NOMO-1 treated with dmso at 0.1 percent for 144 hours (cell line): ENCODE data around the gene TMEM237.

Experiments used
- DNase-seq: peaks from one replicate; lab custom pipeline; 2025; ENCODE audit not compliant: unreplicated experiment; lab: John Stamatoyannopoulos, UW

TMEM237 gene

DNA sequence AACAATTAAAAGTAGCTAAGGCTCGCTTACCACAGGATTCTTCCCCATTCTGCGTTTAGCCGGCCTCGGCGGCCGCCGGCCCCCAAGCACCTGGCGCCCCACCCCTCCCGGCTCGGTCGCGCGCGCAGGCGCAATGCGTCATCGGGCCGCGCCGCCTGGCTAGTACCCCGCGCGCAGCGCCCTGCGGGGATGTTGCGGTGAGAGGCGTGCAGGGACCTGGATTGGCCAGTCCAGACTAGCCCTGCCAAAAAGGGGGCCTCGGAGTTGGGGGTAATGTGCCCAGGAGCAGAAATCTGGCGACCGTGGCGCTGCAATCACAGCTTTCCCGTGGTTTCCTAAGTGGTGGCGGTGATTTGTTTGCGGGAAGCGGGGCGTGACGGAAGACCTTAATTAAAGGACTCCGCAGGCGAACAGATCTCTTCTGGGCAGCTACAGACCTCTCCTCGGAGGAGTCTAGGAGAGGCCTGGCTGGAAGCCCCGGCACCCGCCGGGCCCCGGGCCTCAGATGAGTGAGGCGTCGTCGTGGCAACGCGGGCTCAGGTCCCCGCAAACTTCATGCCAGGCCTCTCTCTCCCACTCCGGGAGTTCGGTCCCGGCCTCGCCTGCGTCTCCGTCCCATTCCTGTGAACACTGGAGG, 606 bp downstream of the TMEM237 start:
- peak; percentile 55 for DNase-seq

GRCh38 chr2:201642086-201642578, 1.2 kb downstream of the TMEM237 start:
- no peak for DNase-seq

- no peak for DNase-seq
Measured at GRCh38 chr2:201639205-201639604, 4.1 kb downstream of the TMEM237 start.

- no peak for DNase-seq
Measured at GRCh38 chr2:201638326-201638725, 5.0 kb downstream of the TMEM237 start.

DNA sequence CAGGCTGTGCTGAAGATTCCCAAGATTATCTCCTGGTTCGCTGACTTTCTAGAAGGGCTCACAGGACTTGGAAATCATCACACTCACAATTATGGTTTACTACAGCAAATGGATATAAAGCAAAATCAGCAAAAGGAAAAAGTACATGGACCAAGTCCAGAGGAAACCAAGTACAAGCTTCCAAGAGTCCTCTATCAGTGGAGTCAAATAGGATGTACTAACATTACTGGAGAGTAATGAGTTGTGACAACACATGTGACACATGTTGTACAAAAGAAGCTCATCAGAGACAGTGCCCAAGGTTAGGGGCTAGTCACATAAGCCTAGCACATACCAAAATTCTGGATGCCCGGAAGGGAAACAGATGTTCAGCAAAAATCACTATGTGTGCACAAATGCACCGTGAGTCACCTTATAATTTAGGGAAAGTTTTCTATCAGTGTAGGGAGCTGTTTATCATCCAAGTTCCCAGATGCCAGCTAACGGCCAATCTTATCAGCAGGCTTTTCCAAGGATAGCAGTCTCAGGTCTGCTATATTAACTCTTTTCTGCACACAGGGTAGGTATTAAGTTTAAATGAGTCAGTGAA, 9.5 kb downstream of the TMEM237 start:
- DNase-seq: no peak

DNA sequence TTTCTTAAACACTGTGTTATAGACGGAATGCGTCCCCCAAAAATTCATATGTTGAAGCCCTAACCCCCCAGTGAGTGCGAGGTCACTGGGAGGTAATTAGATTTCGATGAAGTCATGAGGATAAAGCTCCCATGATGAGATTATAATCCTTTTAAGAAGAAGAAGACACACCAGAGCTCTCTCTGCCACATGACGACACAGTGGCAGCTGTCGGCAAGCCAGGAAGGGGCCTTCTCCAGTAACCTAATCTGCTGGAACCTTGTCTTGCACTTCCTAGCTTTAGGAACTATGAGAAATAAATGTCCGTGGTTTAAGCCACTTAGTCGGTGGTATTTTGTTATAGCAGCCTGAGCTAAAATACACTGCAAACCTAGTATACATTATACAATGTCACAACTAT, 12.3 kb downstream of the TMEM237 start:
- DNase-seq: no peak

GRCh38 chr2:201630577-201630976, 12.7 kb downstream of the TMEM237 start:
- no peak for DNase-seq

GRCh38 chr2:201628545-201628944, 14.8 kb downstream of the TMEM237 start:
- DNase-seq: no peak

DNA sequence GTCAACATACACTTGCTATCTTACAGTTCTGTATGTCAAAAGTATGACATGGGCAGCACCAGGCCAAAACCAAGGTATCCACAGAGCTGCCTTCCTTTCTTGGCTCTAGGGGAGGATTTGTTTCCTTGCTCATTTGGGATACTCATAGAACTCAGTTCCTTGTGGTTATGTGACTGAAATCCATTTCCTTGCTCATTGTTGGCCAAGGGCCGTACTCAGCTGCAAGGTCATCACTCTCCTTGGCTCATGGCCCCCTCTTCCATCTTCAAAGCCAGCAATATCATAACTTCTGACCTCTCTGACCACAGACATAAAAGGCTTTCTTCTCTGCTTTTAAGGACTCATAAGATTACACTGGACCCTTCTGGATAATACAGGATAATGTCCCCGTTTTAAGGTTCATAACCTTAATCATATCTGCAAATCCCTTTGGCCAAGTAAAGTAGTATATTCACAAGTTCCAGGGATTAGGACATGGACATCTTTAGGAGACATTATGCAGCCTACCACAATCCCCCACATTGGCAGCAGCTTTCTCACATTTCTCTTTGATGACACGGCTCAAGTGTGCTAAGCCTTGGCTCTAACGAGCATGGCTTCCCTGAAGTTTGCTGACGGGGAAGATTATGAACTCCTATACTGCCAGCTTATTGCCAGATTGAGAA, 20.9 kb downstream of the TMEM237 start:
- DNase-seq: no peak

DNA sequence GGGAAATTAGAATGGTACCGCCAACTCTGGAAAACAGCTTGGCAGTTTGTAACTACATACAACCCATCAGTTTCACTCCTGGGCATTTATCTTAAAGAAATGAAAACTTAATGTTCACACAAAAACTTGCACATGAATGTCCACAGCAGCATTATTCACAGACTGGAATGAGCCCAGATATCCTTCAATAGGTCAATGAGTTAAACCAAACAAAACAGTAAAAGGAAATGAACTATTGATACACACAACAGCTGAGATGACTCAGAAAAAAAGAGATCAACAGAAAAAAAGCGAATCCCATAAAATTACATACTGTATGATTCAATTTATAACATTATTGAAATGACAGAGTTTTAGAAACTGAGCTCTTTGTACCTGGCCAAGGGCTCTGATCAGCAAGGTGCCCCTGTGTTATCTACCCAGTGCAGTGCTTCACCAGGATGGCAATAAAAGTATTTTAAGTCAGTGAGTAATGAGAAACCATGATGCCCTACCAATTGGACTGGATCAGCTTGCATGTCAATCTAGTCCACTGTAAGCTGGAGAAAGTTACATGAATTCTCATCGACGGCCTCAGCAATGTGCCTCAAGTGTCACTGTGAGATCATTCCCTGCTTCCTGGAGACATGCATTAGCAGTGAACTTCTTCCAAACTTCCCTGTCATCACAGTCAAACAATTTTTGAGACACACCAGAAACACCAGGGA, 21.9 kb downstream of the TMEM237 start:
- no peak for DNase-seq

GRCh38 chr2:201618744-201619662, 24.3 kb downstream of the TMEM237 start:
- peak; percentile 24 for DNase-seq

- DNase-seq: no peak
Measured at GRCh38 chr2:201608021-201608420, 35.3 kb downstream of the TMEM237 start.

GRCh38 chr2:201607568-201607967, 35.7 kb downstream of the TMEM237 start:
- DNase-seq: no peak

GRCh38 chr2:201600906-201601305, 42.4 kb downstream of the TMEM237 start:
- DNase-seq: no peak

DNA sequence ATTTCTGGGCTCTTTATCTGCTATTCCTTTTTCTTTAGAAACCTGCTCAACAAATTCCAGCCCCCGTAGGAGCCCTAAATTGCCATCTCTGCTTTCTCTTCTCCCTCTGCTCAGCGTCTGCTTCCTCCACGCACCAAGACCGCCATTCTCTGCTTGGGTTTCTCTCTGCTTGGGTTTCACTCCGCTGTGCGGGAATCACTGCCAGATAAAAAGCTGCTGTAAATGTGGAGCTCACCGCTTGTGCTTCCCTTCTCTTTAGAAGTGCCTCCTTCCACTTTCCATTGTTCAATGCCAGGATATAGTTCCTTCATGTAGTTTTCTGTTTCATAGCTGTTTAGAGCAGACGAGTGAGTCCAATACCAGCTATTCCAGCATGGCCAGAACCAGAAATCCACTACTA, 45.9 kb downstream of the TMEM237 start:
- DNase-seq: no peak

DNA sequence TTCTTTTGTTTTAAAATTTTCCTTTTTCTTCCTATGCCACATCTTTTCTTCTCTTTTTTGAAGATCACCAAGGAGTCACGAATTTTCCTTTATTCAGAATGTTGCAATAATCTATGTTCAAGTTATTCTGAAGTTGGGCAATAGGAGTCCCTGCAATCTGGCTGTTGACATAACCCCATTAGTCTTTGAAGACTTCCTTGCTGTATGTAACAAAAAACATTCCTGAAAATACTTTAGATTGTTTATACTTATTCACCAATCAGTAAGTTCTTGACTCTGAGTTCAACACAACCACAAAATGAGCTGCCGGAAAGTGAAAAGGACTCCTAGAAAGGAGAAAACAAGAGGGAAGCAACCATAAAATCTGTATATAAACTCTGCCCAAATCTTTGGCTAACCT, 62.8 kb downstream of the TMEM237 start:
- no peak for DNase-seq

- DNase-seq: no peak
Measured at GRCh38 chr2:201579536-201579935, 63.8 kb downstream of the TMEM237 start.

- DNase-seq: no peak
Measured at GRCh38 chr2:201575971-201576370, 67.3 kb downstream of the TMEM237 start.

- peak; percentile 56 for DNase-seq
Measured at GRCh38 chr2:201574766-201575165, 68.5 kb downstream of the TMEM237 start.

- no peak for DNase-seq
Measured at GRCh38 chr2:201572846-201573508, 70.3 kb downstream of the TMEM237 start.
